Mesenchymal stem cell (in vitro differentiated cells and primary cell): ENCODE data around the gene AGAP1.
A peak's percentile ranks its signal among the peaks of the same experiment; 100 is the strongest.

Source experiments
- DNase-seq: peaks from one replicate; pipeline ENCODE4 v3.0.0-alpha.2; 2013
- H2AFZ ChIP-seq: one replicate; pipeline ENCODE4 v1.6.1; 2013; ENCODE audit warnings: low read depth, mild to moderate bottlenecking, control low read depth, inconsistent platforms, low read length, moderate library complexity
- H2AK5ac ChIP-seq: 2 replicates; pipeline ENCODE4 v1.6.1; 2013; ENCODE audit warnings: low read length, moderate library complexity, mild to moderate bottlenecking, inconsistent platforms; ENCODE audit not compliant: severe bottlenecking
- H2BK120ac ChIP-seq: one replicate; pipeline ENCODE4 v1.6.1; 2013; ENCODE audit warnings: low read depth, mild to moderate bottlenecking, inconsistent platforms, low read length, moderate library complexity
- H2BK12ac ChIP-seq, 2 experiments: one replicate each; pipeline ENCODE4 v1.6.1; 2013; ENCODE audit warnings: inconsistent platforms in 2 of 2, low read length in 2 of 2, mild to moderate bottlenecking in 2 of 2, moderate library complexity in 2 of 2, control low read depth in 1 of 2
- H2BK15ac ChIP-seq: one replicate; pipeline ENCODE4 v1.6.1; 2013; ENCODE audit warnings: mild to moderate bottlenecking, low read depth, inconsistent platforms; ENCODE audit not compliant: poor library complexity, severe bottlenecking
- H2BK5ac ChIP-seq: 2 replicates; pipeline ENCODE4 v1.6.1; 2013; ENCODE audit warnings: low read depth, mild to moderate bottlenecking, low read length, control low read depth, inconsistent platforms; ENCODE audit not compliant: poor library complexity, severe bottlenecking
- H3K14ac ChIP-seq, 2 experiments: one replicate each; pipeline ENCODE4 v1.6.1; 2013; ENCODE audit warnings: inconsistent platforms in 2 of 2, low read length in 2 of 2, control low read depth in 1 of 2, mild to moderate bottlenecking in 1 of 2, moderate library complexity in 1 of 2
- H3K18ac ChIP-seq, 2 experiments: one replicate each; pipeline ENCODE4 v1.6.1; 2013; ENCODE audit warnings: inconsistent platforms in 2 of 2, low read length in 2 of 2, control low read depth in 1 of 2, low read depth in 1 of 2, mild to moderate bottlenecking in 1 of 2
- H3K23ac ChIP-seq, 2 experiments: one replicate each; pipeline ENCODE4 v1.6.1; 2013; ENCODE audit warnings: inconsistent platforms in 2 of 2, low read length in 2 of 2, mild to moderate bottlenecking in 2 of 2, moderate library complexity in 2 of 2, control low read depth in 1 of 2
- H3K27ac ChIP-seq: 2 replicates; pipeline ENCODE4 v1.5.1; 2013; ENCODE audit warnings: mild to moderate bottlenecking, moderate library complexity, low read length, control low read depth, inconsistent platforms; ENCODE audit not compliant: poor library complexity, severe bottlenecking
- H3K27me3 ChIP-seq, 2 experiments: 2 replicates each; pipeline versions ENCODE4 v1.6.1 to v1.7.0; 2013; ENCODE audit warnings: low read length in 2 of 2, mild to moderate bottlenecking in 2 of 2, moderate library complexity in 2 of 2, control low read depth in 1 of 2, inconsistent platforms in 1 of 2; ENCODE audit not compliant: control insufficient read depth in 1 of 2, insufficient read depth in 1 of 2
- H3K36me3 ChIP-seq, 2 experiments: 2 replicates each; pipeline versions ENCODE4 v1.6.1 to v1.7.0; 2013; ENCODE audit warnings: low read length in 2 of 2, control low read depth in 1 of 2, inconsistent platforms in 1 of 2, low read depth in 1 of 2, mild to moderate bottlenecking in 1 of 2; ENCODE audit not compliant: insufficient read depth in 2 of 2, control insufficient read depth in 1 of 2
- H3K4ac ChIP-seq, 2 experiments: one replicate each; pipeline ENCODE4 v1.6.1; 2013; ENCODE audit warnings: inconsistent platforms in 2 of 2, low read length in 2 of 2, mild to moderate bottlenecking in 2 of 2, moderate library complexity in 2 of 2, control low read depth in 1 of 2, low read depth in 1 of 2
- H3K4me1 ChIP-seq: 2 replicates; pipeline ENCODE4 v1.6.1; 2013; ENCODE audit warnings: low read depth, low read length, control low read depth; ENCODE audit not compliant: control insufficient read depth, insufficient read depth
- H3K4me2 ChIP-seq: 2 replicates; pipeline ENCODE4 v1.6.1; 2013; ENCODE audit warnings: low read length, mild to moderate bottlenecking, inconsistent platforms; ENCODE audit not compliant: poor library complexity, severe bottlenecking
- H3K4me3 ChIP-seq, 2 experiments: 2 replicates each; pipeline versions ENCODE4 v1.5.1 to v1.7.0; 2013; ENCODE audit warnings: low read length in 2 of 2, mild to moderate bottlenecking in 2 of 2, control low read depth in 1 of 2, low read depth in 1 of 2; ENCODE audit not compliant: insufficient read depth in 1 of 2
- H3K79me1 ChIP-seq: replicated peaks from 2 replicates; pipeline ENCODE4 v1.6.1; 2013; ENCODE audit warnings: mild to moderate bottlenecking, control low read depth, low read length, inconsistent platforms; ENCODE audit not compliant: poor library complexity, severe bottlenecking
- H3K9ac ChIP-seq: 2 replicates; pipeline ENCODE4 v1.7.0; 2013; ENCODE audit warnings: mild to moderate bottlenecking, low read length, moderate library complexity
- H3K9me3 ChIP-seq: 2 replicates; pipeline ENCODE4 v1.7.0; 2013; ENCODE audit warnings: mild to moderate bottlenecking, low read length; ENCODE audit not compliant: control insufficient read depth
- H4K8ac ChIP-seq: one replicate; pipeline ENCODE4 v1.6.1; 2013; ENCODE audit warnings: inconsistent platforms, mild to moderate bottlenecking, low read length, moderate library complexity
- H4K91ac ChIP-seq: one replicate; pipeline ENCODE4 v1.6.1; 2013; ENCODE audit warnings: mild to moderate bottlenecking, low read length, inconsistent platforms
- WGBS: methylation state at CpG from one replicate; pipeline ENCODE4 v1.1.7; 2013; ENCODE audit warnings: mixed read lengths; 5-methylcytosine and 5-hydroxymethylcytosine counted together

The AGAP1 gene

GRCh38 chr2:235563056-235563910 is 69.4 kb downstream of the AGAP1 start:
- 68% methylated on average over 13 of the region's 13 CpGs for WGBS

DNA sequence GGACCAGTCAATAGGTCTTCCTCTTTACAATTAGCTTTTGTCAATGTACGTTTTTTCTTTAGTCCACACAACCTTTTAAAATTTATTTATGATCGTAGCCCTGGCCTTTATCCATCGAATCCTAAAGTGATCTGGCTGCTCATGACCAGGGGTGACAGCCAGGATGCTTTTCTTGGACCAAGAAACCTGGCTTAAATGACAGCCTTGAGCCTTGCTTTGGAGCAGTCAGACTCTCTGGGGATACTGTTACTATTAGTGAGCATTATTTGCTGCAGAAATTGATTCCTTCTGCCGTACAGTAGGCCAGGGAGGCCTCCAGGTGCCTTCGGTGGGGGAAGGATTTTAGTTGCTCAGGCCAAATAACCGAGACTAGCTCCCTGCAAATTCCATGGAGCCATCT is 70.2 kb downstream of the AGAP1 start:
- Histone ChIP-seq H3K9ac (no peak overlapping the region), H3K36me3 (peaks cover 5 to 12% of the 10 kb centered on the region in 2 experiments), H3K9me3 (peaks cover 7% of the 10 kb centered on the region), H2BK120ac (no peak overlapping the region), H4K91ac (no peak overlapping the region), H4K8ac (no peak overlapping the region), H3K23ac (no peak overlapping the region), H2BK5ac (no peak overlapping the region), H3K79me1 (peaks cover 61% of the 10 kb centered on the region), H3K4ac (no peak overlapping the region), H2AFZ (no peak overlapping the region), H3K4me1 (peaks cover 14% of the 10 kb centered on the region), H3K4me2 (no peak overlapping the region), H2AK5ac (no peak overlapping the region), H2BK12ac (no peak overlapping the region), H3K18ac (no peak overlapping the region), H3K27me3 (no peaks in the 10 kb centered on the region), H3K14ac (no peak overlapping the region), H3K4me3 (no peak overlapping the region), H3K27ac (no peak overlapping the region), H2BK15ac (no peak overlapping the region)
- DNase-seq: no peak
- WGBS: 93% methylated on average over 6 of the region's 6 CpGs

More at GRCh38 chr2:235563056-235563910, 69.4 kb downstream of the AGAP1 start:
- peak overlapping the region in 1 of 2 experiments; percentile 86 for H3K14ac ChIP-seq
- H2BK15ac ChIP-seq: no peak overlapping the region
- H3K4me2 ChIP-seq: no peak overlapping the region
- peaks cover 63% of the 10 kb centered on the region for H3K79me1 ChIP-seq
- peak overlapping the region; percentile 40 for H4K8ac ChIP-seq
- no peak overlapping the region for H3K9ac ChIP-seq
- peak overlapping the region; percentile 81 for H2AK5ac ChIP-seq
- no peak overlapping the region for H3K27ac ChIP-seq
- peaks cover 14% of the 10 kb centered on the region for H3K4me1 ChIP-seq
- H3K36me3 ChIP-seq: peaks cover 0 to 12% of the 10 kb centered on the region in 2 experiments
- no peak overlapping the region for H3K4me3 ChIP-seq
- no peak overlapping the region for H2BK5ac ChIP-seq
- no peak overlapping the region for H2BK120ac ChIP-seq
- DNase-seq: peak; percentile 11
- peak overlapping the region in 1 of 2 experiments; percentile 92 for H3K23ac ChIP-seq
- H3K18ac ChIP-seq: peak overlapping the region in 1 of 2 experiments; percentile 61
- H2AFZ ChIP-seq: no peak overlapping the region
- peak overlapping the region; percentile 60 for H4K91ac ChIP-seq
- no peaks in the 10 kb centered on the region for H3K27me3 ChIP-seq
- peaks cover 1% of the 10 kb centered on the region for H3K9me3 ChIP-seq
- H2BK12ac ChIP-seq: peak overlapping the region in 1 of 2 experiments; percentile 75
- H3K4ac ChIP-seq: no peak overlapping the region

DNA sequence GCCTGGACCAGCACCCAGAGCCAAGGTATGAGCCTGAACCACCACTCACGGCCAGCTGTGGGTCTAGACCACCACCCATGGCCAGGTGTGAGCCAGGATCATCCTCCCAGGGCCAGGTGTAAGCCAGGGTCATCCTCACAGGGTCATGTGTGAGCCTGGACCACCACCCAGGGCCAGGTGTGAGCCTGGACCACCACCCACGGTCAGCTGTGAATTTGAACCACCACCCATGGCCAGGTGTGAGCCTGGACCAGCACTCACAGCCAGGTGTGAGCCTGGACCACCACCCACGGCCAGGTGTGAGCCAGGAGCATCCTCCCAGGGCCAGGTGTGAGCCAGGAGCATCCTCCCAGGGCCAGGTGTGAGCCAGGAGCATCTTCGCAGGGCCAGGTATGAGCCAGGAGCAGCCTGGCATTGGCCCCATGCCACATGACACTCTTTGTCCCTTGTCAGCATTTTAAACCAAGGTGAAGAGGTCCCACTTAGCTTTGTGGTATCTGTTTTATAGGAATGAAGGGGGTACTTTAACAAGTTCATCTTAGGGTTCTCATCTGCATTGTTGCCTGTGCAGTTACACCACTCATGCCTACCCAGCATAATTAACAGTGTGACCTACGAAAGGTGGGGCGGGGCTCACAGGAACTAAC is 71.2 kb downstream of the AGAP1 start:
- no peak overlapping the region for H3K18ac ChIP-seq
- H3K9ac ChIP-seq: no peak overlapping the region
- H3K27me3 ChIP-seq: no peaks in the 10 kb centered on the region
- H2BK5ac ChIP-seq: no peak overlapping the region
- DNase-seq: no peak
- peaks cover 16% of the 10 kb centered on the region for H3K4me1 ChIP-seq
- H2AK5ac ChIP-seq: no peak overlapping the region
- peaks cover 65% of the 10 kb centered on the region for H3K79me1 ChIP-seq
- H3K9me3 ChIP-seq: peaks cover 7% of the 10 kb centered on the region
- WGBS: 91% methylated on average over 4 of the region's 6 CpGs
- no peak overlapping the region for H2BK120ac ChIP-seq
- H2AFZ ChIP-seq: no peak overlapping the region
- no peak overlapping the region for H3K4me3 ChIP-seq
- peaks cover 5 to 12% of the 10 kb centered on the region in 2 experiments for H3K36me3 ChIP-seq
- H3K4me2 ChIP-seq: no peak overlapping the region
- no peak overlapping the region for H4K8ac ChIP-seq
- no peak overlapping the region for H4K91ac ChIP-seq
- no peak overlapping the region for H3K23ac ChIP-seq
- H3K27ac ChIP-seq: no peak overlapping the region
- no peak overlapping the region for H3K4ac ChIP-seq
- no peak overlapping the region for H2BK15ac ChIP-seq
- peak overlapping the region in 1 of 2 experiments; percentile 2 for H3K14ac ChIP-seq
- no peak overlapping the region for H2BK12ac ChIP-seq

DNA sequence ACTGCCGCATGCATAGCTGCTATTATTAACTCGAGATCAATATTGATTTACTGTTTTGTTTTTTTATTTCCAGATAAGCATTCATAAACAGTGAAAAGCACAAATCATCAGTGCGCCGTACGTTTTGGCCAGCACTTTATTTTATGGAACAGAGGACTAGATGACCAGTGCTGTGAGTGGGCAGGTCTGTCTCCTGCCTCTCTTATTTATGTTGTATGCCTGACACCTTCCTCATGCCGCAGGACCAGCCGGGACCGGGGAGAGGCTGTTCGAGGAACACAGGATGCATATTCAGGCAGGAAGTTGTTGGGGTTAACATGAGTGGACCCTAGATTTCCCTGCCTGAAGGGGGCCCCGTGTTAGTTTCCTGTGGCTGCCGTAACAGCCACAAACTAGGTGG is 72.6 kb downstream of the AGAP1 start:
- Histone ChIP-seq H3K4ac (no peak overlapping the region), H2BK5ac (no peak overlapping the region), H3K18ac (no peak overlapping the region), H3K79me1 (peaks cover 52% of the 10 kb centered on the region), H2BK15ac (no peak overlapping the region), H2BK12ac (no peak overlapping the region), H3K14ac (no peak overlapping the region), H3K27me3 (no peaks in the 10 kb centered on the region), H3K36me3 (peaks cover 5 to 12% of the 10 kb centered on the region in 2 experiments), H3K9ac (no peak overlapping the region), H4K91ac (no peak overlapping the region), H3K23ac (no peak overlapping the region), H2AK5ac (no peak overlapping the region), H3K9me3 (peaks cover 7% of the 10 kb centered on the region), H3K4me2 (no peak overlapping the region), H4K8ac (no peak overlapping the region), H2AFZ (no peak overlapping the region), H2BK120ac (no peak overlapping the region), H3K27ac (no peak overlapping the region), H3K4me1 (peaks cover 13% of the 10 kb centered on the region), H3K4me3 (no peak overlapping the region)
- no peak for DNase-seq
- 85% methylated on average over 11 of the region's 11 CpGs for WGBS
